Osteoblast (primary cell): Measurements from ENCODE around the gene C12orf54. TPM values are rescaled to one million over a fixed set of nuclear protein-coding genes. Genes with fewer than 3 reads are reported as not detected.
"Not testable (repeated sequence)": the region's sequence is repeated elsewhere in the genome, so short reads cannot be mapped to it uniquely, and the experiment has no call there.

ENCODE experiments used
- DNase-seq: peaks from one replicate; pipeline ENCODE4 v3.0.0; 2011; ENCODE audit warnings: low spot score, mixed read lengths; ENCODE audit not compliant: insufficient read length; ENCODE audit errors: missing footprints
- H2AFZ ChIP-seq: 2 replicates; pipeline ENCODE4 v1.6.0; 2011; ENCODE audit warnings: mild to moderate bottlenecking, low read length
- H3K27ac ChIP-seq: 2 replicates; pipeline ENCODE4 v1.5.1; 2011; ENCODE audit warnings: mild to moderate bottlenecking, low read depth, low read length, moderate library complexity
- H3K27me3 ChIP-seq: 2 replicates; pipeline ENCODE4 v1.6.0; 2012; ENCODE audit warnings: mild to moderate bottlenecking, control low read depth, inconsistent platforms, low read length, moderate library complexity; ENCODE audit not compliant: insufficient read depth
- H3K36me3 ChIP-seq: 2 replicates; pipeline ENCODE4 v1.5.1; 2011; ENCODE audit warnings: mild to moderate bottlenecking, low read length, control low read depth, moderate library complexity; ENCODE audit not compliant: insufficient read depth
- H3K4me1 ChIP-seq: 2 replicates; pipeline ENCODE4 v1.5.1; 2011; ENCODE audit warnings: mild to moderate bottlenecking, low read length, control low read depth, moderate library complexity; ENCODE audit not compliant: insufficient read depth
- H3K4me2 ChIP-seq: 2 replicates; pipeline ENCODE4 v1.6.0; 2011; ENCODE audit warnings: mild to moderate bottlenecking, low read length; ENCODE audit not compliant: insufficient read depth
- H3K4me3 ChIP-seq: fragments of 200-600 bp; sonication (generic); 3 replicates; pipeline ENCODE4 v1.5.1; 2012; ENCODE audit warnings: mild to moderate bottlenecking, low read length, inconsistent platforms; ENCODE audit not compliant: insufficient read depth
- H3K79me2 ChIP-seq: 2 replicates; pipeline ENCODE4 v1.6.0; 2012; ENCODE audit warnings: mild to moderate bottlenecking, low read length, control low read depth, inconsistent platforms; ENCODE audit not compliant: insufficient read depth
- H3K9me3 ChIP-seq: 2 replicates; pipeline ENCODE4 v1.5.1; 2011; ENCODE audit warnings: low read depth, low read length, control low read depth
- H4K20me1 ChIP-seq: 2 replicates; pipeline ENCODE4 v1.6.0; 2012; ENCODE audit warnings: mild to moderate bottlenecking, low read length, control low read depth; ENCODE audit not compliant: insufficient read depth
- total RNA-seq: library from RNA; depleted of rRNA; stranded (reverse); fragments of >200 nt; gene quantifications from 2 replicates; pipeline ENCODE4 v1.2.3, GENCODE V29; 2012
- TF ChIP-seq, protein P1 (sequence below): IDR thresholded peaks from 2 replicates; pipeline ENCODE4 v1.5.1; 2011; ENCODE audit warnings: mild to moderate bottlenecking, low read depth, low read length, moderate library complexity; ENCODE audit errors: extremely low read depth

The C12orf54 gene
- not detected in 2 replicates for total RNA-seq

DNA sequence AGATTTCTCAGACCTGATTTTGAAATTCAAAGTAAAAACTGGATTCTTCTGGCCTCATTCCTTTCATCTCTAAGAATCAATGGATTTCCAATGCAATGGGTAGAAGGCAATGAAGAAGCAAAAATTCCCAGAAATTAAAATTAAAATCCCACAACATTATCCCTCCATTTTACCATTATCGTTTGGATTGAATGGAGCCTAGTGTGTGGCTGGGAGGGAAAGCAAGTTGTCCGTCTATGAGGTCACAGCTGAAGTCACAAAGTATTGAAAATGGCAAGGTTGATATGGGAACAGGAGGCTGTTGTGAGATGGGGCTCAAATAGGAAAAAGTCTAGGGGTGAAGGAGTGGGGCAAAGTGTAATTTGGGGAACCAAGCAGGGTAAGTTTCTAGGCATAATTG lies at the start of gene C12orf54:
TSS of gene C12orf54 (plus strand) at position 301 of the 400 bp plus-strand sequence. CDS start 799 bp downstream, outside the sequence.
- H4K20me1 ChIP-seq: no peaks in the 10 kb centered on the region
- H2AFZ ChIP-seq: no peak within 1 kb of the TSS
- H3K27ac ChIP-seq: no peak within 1 kb of the TSS
- H3K79me2 ChIP-seq: no peaks in the 10 kb centered on the region
- H3K9me3 ChIP-seq: no peaks in the 10 kb centered on the region
- H3K36me3 ChIP-seq: no peaks in the 10 kb centered on the region
- no peak within 1 kb of the TSS for H3K4me3 ChIP-seq
- H3K4me2 ChIP-seq: no peak within 1 kb of the TSS
- TF ChIP-seq, protein P1, sequence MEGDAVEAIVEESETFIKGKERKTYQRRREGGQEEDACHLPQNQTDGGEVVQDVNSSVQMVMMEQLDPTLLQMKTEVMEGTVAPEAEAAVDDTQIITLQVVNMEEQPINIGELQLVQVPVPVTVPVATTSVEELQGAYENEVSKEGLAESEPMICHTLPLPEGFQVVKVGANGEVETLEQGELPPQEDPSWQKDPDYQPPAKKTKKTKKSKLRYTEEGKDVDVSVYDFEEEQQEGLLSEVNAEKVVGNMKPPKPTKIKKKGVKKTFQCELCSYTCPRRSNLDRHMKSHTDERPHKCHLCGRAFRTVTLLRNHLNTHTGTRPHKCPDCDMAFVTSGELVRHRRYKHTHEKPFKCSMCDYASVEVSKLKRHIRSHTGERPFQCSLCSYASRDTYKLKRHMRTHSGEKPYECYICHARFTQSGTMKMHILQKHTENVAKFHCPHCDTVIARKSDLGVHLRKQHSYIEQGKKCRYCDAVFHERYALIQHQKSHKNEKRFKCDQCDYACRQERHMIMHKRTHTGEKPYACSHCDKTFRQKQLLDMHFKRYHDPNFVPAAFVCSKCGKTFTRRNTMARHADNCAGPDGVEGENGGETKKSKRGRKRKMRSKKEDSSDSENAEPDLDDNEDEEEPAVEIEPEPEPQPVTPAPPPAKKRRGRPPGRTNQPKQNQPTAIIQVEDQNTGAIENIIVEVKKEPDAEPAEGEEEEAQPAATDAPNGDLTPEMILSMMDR: no peak
- DNase-seq: no peak
- H3K27me3 ChIP-seq: no peaks in the 10 kb centered on the region
- H3K4me1 ChIP-seq: no peaks in the 10 kb centered on the region

DNA sequence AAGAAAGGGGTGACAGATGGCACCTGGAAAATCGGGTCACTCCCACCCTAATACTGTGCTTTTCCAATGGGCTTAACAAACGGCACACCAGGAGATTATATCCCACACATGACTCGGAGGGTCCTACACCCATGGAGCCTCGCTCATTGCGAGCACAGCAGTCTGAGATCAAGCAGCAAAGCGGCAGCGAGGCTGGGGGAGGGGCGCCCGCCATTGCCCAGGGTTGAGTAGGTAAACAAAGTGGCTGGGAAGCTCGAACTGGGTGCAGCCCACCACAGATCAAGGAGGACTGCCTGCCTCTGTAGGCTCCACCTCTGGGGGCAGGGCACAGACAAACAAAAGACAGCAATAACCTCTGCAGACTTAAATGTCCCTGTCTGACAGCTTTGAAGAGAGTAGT lies 48.3 kb upstream of the C12orf54 start:
- not testable (repeated sequence) for H3K27ac ChIP-seq

DNA sequence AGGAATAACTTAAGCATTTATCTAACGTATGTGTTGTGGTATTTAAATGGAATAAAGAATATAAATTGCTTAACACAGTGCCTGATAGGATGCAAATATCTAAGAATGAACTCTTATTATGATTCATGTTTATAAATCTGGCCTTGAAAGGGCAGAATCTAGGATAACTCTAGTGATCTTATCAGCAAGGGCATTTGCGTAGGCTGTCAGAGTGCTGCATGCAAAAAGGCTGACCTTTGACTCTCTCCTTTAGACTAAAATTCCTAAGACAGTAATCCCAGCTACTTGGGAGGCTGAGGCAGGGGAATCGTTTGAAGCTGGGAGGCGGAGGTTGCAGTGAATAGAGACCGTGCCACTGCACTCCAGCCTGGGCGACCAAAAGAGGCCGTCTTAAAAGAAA lies 41.2 kb upstream of the C12orf54 start:
- no peak for DNase-seq
- H3K79me2 ChIP-seq: no peaks in the 10 kb centered on the region
- TF ChIP-seq, protein P1: no peak
- H3K4me2 ChIP-seq: no peak overlapping the region
- H3K36me3 ChIP-seq: no peaks in the 10 kb centered on the region
- H4K20me1 ChIP-seq: no peaks in the 10 kb centered on the region
- no peaks in the 10 kb centered on the region for H3K9me3 ChIP-seq
- no peak overlapping the region for H2AFZ ChIP-seq
- peaks cover 3% of the 10 kb centered on the region for H3K27me3 ChIP-seq
- H3K4me3 ChIP-seq: no peak overlapping the region
- no peaks in the 10 kb centered on the region for H3K4me1 ChIP-seq
- H3K27ac ChIP-seq: no peak overlapping the region

More for the DNA sequence above, 48.3 kb upstream of the C12orf54 start:
- H3K4me1 ChIP-seq, H3K4me3 ChIP-seq, H3K79me2 ChIP-seq, DNase-seq, H3K9me3 ChIP-seq, H3K27me3 ChIP-seq, H3K36me3 ChIP-seq, H2AFZ ChIP-seq, H3K4me2 ChIP-seq, H4K20me1 ChIP-seq: not testable (repeated sequence)

DNA sequence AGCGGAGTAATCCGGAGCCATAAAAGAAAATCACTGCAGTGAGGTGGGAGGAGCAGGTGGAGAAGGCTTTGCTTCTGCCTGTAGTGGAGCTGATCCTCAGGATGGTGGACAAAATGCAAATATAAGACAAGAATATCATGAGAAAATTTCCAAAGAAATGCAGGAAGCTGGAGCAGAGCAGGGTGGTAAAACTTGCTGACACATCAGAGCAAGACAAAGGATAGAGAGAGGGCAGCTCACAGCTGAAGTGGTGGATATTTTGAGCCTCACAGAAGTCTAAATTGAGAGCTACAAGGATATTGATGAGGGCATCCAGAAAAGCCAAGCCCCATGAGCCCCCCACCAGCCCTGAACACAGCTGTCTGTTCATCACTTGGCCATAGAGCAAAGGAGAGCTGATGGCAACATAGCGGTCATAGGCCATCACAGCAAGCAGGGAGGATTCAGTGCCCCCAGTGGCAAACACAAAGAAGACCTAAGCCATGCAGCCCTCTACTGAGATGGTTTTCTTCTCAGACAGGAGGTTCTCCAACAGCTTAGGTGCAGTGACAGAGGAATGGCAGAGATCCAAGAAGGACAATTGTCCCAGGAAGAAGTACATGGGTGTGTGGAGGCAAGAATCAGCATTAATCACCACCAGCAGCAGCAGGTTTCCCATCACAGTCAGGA lies 40.0 kb upstream of the C12orf54 start:
- no peaks in the 10 kb centered on the region for H3K9me3 ChIP-seq
- no peak overlapping the region for H3K27ac ChIP-seq
- no peaks in the 10 kb centered on the region for H3K79me2 ChIP-seq
- no peak overlapping the region for H3K4me2 ChIP-seq
- H3K27me3 ChIP-seq: peaks cover 3% of the 10 kb centered on the region
- H3K4me1 ChIP-seq: no peaks in the 10 kb centered on the region
- H3K36me3 ChIP-seq: no peaks in the 10 kb centered on the region
- no peak overlapping the region for H2AFZ ChIP-seq
- no peak for DNase-seq
- H3K4me3 ChIP-seq: no peak overlapping the region
- no peaks in the 10 kb centered on the region for H4K20me1 ChIP-seq
- TF ChIP-seq, protein P1: no peak
